ENCODE measurements around the gene ERMN.

GRCh38 chr2:157307021-157307420 is 18.6 kb downstream of the ERMN start:
- no peak for TF ChIP-seq CTCF (IDR thresholded peaks at IDR 0.05)
- no peak for TF ChIP-seq POLR2A (IDR thresholded peaks at IDR 0.05)

Measured in breast epithelium (tissue), 3 donors.